NB4 (cell line): ENCODE data around the gene ALOX15B.

Source experiments
- MAX ChIP-seq: IDR thresholded peaks from 2 replicates; pipeline ENCODE4 v1.6.1; 2011; ENCODE audit warnings: low read depth, low read length
- MYC ChIP-seq: IDR thresholded peaks from 2 replicates; pipeline ENCODE4 v1.6.1; 2011; ENCODE audit warnings: low read depth, low read length
- POLR2A ChIP-seq: IDR thresholded peaks from 2 replicates; pipeline ENCODE4 v1.6.1; 2011; ENCODE audit warnings: mild to moderate bottlenecking; ENCODE audit not compliant: insufficient read length; ENCODE audit errors: extremely low read depth
- TF ChIP-seq, protein P1 (sequence below): IDR thresholded peaks from one replicate; pipeline ENCODE4 v1.5.1; 2012; ENCODE audit warnings: low read depth, low read length

DNA sequence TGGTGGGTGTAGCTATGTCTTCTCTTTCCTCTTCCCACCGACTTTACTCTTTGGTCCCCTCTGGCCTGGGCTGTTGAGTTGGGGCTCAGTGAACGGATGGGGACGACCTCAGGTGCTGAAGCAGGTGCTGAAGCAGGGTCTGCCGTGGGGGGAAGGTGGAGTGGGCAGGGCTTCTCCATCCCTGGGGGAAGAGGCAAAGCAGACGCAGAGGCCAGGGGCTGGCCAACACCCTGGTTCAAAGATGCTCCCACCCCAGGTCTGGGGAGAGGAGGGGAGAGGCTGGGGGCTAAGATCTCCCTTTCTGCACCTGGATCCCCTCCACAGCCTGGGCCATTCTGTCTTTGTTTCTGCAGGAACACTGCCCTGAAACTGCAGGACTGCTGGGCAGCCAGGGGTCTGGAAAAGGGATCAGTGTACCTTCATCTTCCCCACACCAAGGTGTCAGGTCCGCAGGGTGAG, 25.7 kb downstream of the ALOX15B start:
- TF ChIP-seq, protein P1, sequence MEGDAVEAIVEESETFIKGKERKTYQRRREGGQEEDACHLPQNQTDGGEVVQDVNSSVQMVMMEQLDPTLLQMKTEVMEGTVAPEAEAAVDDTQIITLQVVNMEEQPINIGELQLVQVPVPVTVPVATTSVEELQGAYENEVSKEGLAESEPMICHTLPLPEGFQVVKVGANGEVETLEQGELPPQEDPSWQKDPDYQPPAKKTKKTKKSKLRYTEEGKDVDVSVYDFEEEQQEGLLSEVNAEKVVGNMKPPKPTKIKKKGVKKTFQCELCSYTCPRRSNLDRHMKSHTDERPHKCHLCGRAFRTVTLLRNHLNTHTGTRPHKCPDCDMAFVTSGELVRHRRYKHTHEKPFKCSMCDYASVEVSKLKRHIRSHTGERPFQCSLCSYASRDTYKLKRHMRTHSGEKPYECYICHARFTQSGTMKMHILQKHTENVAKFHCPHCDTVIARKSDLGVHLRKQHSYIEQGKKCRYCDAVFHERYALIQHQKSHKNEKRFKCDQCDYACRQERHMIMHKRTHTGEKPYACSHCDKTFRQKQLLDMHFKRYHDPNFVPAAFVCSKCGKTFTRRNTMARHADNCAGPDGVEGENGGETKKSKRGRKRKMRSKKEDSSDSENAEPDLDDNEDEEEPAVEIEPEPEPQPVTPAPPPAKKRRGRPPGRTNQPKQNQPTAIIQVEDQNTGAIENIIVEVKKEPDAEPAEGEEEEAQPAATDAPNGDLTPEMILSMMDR: no peak
- no peak for TF ChIP-seq POLR2A
- no peak for TF ChIP-seq MYC
- no peak for TF ChIP-seq MAX
